A549 (cell line): ENCODE data around the gene INPP5A.

Experiments
- CTCF ChIP-seq: fragments of >200 bp; sonication (Bioruptor Twin); formaldehyde crosslinking; IDR thresholded peaks from 3 replicates; pipeline ENCODE4 v1.5.1; 2016
- MAX ChIP-seq: IDR thresholded peaks from 2 replicates; pipeline ENCODE4 v1.6.1; 2012
- RAD21 ChIP-seq, 2 experiments: fragments of >200 bp in 1 of 2; sonication (Bioruptor Twin) in 1 of 2; formaldehyde crosslinking in 1 of 2; IDR thresholded peaks in 1 of 2; conservative IDR thresholded peaks in 1 of 2; 2 replicates in 1 of 2; 3 replicates in 1 of 2; pipeline ENCODE4 v1.6.1; 2012 to 2018; ENCODE audit warnings: inconsistent platforms in 1 of 2

- TF ChIP-seq CTCF, result no peak
- no peak for TF ChIP-seq MAX
- TF ChIP-seq RAD21 (conservative IDR thresholded peaks at IDR 0.05 in 1 of 2, IDR thresholded peaks at IDR 0.05 in 1 of 2), result no peak
Observed at GRCh38 chr10:132679217-132679595, 141.6 kb downstream of the INPP5A start.
